ENCODE results near the gene UNC13D.

- TF ChIP-seq POLR2A (IDR thresholded peaks at IDR 0.05): no peak
- no peak for TF ChIP-seq CTCF (IDR thresholded peaks at IDR 0.05)
Measured at GRCh38 chr17:75849279-75849646, 5.1 kb upstream of the UNC13D start.
